ENCODE measurements around the gene URB1.
"Not testable (repeated sequence)": the region's sequence is repeated elsewhere in the genome, so short reads cannot be mapped to it uniquely, and the experiment has no call there.

URB1 gene

DNA sequence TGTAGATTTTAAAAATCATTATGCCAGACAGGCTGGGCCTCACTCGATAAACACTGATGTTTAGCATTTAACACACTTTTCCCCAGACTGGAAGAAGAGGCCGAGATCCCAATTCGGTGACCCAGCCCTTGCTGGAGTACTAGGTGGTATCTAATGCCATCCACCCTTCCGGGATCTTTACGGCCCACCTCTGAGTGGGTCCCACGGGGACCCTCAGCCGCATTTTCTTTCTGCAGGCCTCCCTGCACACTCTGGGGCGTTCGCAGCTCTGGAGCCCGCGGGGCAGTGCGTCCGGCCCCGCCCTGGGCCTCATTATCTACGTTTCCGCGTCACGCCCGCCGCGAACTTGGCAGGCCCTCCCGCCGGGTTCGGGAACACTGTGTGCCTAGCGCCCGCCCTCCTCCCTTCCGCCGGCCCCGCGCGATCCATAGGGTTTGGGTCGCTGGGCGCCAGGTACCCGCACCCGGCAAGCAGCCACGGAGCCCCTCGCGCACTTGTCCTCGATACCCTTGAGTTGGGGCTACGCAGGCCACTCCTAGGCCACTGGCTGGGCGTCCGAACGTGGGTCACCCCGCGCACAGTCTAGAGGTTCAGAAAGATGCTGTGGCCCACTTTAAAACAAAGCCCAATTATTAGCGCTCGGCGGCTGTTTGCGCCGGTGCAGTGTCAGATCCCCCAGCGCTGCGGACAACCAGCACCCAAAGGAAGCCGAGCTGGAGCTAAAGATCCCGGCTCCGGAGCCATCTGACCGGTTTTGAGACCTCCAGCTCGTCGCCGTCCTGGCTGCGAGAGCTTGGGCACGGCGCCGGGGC is 18.7 kb upstream of the URB1 start:
- peak; percentile 45 to 55 for DNase-seq (ENCODE audit: extremely low read depth in 1 of 2, low read depth in 1 of 2)

DNA sequence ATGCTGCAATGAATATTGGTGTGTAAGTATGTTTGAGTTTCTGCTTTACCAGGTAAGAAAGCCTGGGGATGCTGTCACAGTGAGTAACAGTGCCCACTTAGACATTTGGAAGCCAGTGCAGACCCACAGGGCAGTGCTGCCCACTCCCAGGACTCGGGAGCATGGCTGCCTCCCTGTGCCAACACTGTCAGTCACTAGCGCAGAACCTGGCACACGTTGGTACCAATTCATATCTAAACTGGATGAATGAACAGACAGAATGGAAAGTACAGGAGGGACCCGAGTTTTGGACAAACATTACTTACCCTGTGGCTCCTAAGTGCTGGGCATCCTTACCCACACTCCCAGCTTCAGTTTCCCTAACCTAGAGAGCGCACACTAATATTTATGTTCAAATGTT is 18.1 kb upstream of the URB1 start:
- DNase-seq (ENCODE audit: extremely low read depth in 1 of 2, low read depth in 1 of 2): no peak

DNA sequence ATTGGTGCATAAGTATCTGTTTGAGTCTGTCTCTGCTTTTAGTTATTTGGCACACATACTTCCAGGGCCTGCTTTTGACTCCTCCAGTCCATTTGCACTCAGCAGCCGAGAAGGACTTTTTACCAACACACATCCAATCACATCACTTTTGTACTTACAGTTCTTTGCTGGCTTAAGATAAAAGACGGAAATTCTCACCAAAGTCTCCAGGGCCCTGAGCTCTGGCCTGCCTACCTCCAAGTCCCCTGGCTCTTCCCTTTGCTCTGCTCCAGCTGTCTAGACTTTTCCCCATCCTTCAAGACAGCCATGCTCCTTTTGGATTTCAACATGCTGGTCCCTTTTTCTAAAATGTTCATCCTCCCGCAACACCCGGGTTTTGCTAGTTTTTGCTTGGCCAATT is 17.5 kb upstream of the URB1 start:
- DNase-seq (ENCODE audit: extremely low read depth in 1 of 2, low read depth in 1 of 2): no peak

DNA sequence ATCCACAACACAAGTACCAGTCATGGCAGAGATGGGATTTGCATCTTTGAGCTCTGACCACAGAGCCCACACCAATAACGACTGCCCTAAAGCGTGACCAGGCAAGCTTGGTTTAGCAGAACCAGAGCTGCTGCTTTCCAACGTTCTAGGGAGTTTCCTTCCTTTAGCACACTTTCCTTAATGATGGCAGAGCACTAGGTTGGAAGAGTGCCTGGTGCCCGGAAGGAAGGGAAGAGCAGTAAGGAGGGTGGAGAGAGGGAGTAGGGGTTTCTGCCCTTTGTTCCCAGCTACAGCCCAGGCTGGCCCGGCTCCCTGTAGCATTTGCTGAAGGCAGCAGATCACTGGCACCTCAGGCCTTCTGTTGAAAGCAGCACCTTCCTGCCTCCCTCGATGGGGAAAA is 13.6 kb upstream of the URB1 start:
- DNase-seq (ENCODE audit: extremely low read depth in 1 of 2, low read depth in 1 of 2): no peak

DNA sequence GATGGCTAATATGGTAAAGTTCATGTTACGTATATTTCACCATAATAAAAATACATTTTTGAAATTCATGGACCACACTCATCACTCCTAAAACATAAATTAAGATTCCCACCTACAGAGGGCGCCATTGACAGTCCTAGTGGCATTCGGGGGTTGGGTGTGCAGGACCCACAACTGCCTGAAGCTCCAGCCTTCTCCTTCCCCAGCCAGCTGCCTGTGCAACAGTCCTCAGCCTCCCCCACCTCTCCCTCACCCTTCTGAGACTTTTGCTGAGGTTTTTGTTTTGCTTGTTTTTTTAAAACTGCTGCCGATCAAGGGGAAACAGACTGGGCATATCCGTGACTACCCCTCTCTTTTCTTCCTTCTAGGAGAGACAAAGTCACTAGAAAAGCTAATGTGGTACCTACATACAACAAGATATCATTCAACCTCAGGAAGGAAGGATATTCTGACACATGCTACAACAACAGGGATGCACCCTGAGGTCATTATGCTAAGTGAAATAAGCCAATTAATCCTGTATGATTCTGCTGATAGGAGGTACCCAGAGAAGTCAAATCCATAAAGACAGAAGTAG is 10.5 kb upstream of the URB1 start:
- DNase-seq (ENCODE audit: extremely low read depth in 1 of 2, low read depth in 1 of 2): peak in 1 of 2 donors; percentile 41

DNA sequence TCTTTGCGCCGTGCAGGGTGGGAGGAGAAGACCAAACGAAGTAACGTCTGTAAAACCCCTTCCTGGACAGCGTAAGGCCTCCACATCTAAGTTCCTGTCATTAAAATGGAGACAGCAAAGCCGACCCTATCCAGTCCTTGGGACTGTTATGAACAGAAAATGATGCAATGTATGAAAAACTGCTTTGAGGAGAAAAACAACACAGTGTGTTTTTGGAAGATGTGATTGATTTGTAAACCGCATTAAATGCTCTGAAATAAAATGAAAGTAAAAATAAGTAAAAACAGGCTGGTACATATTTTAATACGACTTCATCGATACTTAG is 827 bp upstream of the URB1 start:
- DNase-seq (ENCODE audit: extremely low read depth in 1 of 2, low read depth in 1 of 2): no peak

DNA sequence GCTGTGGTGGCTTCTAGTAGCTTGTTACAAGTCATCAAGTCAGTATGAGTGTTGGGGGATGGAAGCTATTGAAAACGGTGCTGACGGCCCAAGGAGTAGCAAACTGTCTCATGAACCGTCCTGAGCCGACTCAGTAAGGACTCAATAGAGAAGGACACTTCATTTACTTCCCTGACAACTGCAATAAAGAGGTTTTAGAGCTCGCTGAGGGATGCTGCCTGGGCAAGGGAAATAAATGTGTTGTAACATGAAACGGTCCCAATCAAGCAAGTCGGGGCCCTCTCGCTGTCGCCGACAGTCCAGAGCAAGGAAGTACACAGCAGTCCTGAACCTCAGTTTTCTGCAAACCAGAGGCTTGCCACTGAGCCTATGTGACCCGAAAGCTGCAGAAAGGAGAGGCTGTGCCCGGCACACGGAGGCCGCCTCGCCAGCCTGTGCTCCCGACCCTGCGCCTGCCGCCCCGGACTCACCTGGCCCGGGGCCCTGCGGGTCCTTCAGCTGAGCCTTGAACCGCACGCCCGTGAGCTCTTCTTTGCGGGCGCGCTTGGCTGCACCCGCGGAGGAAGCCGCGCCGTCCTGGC is 423 bp downstream of the URB1 start:
- no peak for DNase-seq (ENCODE audit: extremely low read depth in 1 of 2, low read depth in 1 of 2)

DNA sequence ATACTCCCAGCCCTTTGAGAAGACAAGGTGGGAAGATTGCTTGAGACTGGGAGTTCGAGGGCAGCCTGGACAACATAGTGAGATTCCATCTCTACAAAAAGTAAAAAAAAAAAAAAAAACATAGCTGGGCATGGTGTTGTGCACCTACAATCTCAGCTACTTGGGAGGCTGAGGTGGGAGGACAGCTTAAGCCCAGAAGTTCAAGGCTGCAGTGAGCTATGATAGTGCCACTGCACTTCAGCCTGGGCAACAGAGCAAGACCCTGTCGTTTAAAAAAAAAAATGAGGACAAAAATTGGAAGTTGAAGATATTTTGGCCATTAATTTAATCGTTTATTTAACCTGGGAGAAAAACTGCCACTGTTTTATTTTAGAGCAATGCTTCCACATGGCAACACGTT is 1.1 kb downstream of the URB1 start:
- no peak for DNase-seq (ENCODE audit: extremely low read depth in 1 of 2, low read depth in 1 of 2)

DNA sequence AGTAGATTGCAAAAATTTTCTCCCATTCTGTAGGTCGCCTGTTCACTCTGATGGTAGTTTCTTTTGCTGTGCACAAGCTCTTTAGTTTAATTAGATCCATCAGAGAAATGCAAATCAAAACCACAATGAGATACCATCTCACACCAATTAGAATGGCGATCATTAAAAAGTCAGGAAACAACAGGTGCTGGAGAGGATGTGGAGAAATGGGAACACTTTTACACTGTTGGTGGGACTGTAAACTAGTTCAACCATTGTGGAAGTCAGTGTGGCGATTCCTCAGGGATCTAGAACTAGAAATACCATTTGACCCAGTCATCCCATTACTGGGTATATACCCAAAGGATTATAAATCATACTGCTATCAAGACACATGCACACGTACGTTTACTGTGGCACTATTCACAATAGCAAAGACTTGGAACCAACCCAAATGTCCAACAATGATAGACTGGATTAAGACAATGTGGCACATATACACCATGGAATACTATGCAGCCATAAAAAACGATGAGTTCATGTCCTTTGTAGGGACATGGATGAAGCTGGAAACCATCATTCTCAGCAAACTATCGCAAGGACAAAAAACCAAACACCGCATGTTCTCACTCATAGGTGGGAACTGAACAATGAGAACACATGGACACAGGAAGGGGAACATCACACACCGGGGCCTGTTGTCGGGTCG is 2.1 kb downstream of the URB1 start:
- not testable (repeated sequence) for DNase-seq (ENCODE audit: extremely low read depth in 1 of 2, low read depth in 1 of 2)

DNA sequence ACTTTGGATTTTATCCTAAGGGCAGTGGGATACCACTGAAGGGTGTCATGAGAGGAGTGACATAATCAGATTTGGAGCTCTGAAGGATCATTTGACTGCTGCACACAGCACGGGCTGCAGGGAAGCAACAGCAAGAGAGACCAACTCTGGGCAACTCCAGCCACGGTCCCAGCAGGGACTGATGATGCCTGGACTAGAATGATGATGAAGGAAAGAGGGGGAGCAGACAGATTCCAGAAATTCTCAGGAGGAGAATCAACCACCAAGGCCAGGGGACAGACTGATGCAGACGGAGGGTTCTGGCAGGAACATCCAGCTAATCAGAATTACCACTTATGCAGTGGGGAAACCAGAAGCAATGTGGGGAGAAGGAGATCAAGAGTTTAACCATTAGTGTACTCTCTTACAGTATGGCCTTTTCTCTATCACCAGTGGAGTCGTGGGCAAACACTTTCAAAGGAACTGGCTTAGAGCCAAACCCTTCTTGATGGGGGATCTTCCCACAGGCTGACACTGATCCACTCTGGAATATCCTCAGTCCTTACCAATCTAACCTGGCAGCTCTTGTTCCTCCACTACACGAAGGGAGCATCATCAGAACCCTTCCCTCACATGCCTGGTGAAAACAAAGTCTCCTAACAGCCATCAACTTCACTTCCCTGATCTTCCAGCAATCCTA is 3.3 kb downstream of the URB1 start:
- no peak for DNase-seq (ENCODE audit: extremely low read depth in 1 of 2, low read depth in 1 of 2)

DNA sequence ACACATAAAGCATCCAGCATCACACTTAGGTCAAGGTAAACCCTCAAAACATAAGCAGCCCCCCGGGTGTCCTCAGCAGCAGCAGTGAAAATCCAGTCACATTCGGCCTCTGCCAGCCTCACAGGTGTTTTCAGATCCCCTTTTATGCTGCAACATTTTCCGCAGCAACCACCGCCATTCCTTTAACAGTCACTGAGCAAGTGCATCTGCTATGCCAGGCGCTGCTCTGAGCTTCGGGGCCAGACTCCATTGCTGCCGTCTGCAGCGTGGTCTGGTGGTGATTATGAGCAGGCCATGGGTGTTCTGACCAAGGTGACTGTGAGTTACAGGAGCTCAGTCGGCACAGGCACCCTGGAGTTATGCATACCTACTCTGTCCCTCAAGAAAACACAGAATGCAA is 4.5 kb downstream of the URB1 start:
- no peak for DNase-seq (ENCODE audit: extremely low read depth in 1 of 2, low read depth in 1 of 2)

DNA sequence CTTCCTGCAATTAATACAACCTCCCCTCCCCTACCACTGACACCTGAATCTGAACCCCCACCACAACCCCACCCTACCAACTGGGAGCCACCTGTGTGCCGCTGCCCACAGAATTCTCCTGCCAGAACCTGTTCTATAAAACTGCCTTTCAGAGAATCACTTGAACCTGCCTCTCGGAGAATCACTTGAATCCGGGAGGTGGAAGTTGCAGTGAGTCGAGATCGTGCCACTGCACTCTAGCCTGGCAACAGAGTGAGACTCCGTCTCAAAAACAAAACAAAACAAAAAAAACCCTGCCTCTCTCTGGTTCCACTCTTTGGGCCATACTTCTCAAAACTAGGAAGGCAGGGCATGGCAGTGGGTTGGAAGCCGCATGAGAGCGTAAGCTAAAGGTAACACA is 5.7 kb downstream of the URB1 start:
- DNase-seq (ENCODE audit: extremely low read depth in 1 of 2, low read depth in 1 of 2): no peak

DNA sequence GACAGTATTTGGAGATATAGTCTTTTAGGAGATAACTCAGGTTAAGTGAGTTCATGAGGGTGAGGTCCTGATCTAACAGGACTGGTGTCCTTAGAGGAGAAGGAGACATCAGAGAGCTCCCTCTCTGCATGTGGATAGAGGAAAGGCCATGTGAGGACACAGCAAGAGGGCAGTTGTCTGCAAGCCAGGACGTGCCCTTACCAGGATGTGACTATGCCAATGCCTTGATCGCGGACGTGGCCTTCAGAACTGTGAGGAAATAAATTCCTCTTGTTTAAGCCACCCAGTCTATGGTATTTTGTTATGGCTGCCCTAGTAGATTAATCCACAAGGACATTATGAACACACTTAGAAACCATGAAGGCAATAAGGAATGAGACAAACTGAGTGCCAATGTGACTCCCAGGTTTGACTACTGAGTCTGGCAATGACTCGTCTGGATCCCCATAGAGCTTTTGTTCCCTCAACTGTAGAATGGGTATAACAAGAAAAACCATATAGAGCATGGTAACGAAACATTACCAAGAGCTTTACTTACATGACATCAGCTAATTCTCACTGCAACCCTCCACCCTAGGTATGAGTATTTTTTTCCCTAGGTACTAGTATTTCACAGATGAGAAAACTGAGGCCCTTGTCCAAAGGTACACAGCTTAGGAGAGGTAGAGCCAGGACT is 6.5 kb downstream of the URB1 start:
- no peak for DNase-seq (ENCODE audit: extremely low read depth in 1 of 2, low read depth in 1 of 2)

DNA sequence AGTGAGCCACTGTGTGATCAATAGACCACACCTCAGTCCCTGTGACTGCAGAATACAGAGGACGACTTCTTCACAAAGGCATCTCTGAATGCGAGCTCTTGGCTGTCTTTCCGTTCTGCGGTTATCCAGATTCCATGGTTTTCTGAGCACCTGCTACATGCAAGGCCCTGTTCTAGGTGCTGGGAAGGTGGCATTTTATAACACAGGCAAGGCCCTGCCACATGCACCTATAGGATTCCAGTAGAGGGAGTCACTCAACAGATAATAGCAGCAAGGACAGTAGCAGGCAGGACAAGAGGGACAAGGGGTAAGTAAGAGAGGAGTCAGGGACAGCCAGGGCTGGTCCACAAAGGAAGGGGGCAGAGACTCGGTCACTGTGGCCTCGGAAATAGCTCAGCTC is 9.0 kb downstream of the URB1 start:
- DNase-seq (ENCODE audit: extremely low read depth in 1 of 2, low read depth in 1 of 2): no peak

DNA sequence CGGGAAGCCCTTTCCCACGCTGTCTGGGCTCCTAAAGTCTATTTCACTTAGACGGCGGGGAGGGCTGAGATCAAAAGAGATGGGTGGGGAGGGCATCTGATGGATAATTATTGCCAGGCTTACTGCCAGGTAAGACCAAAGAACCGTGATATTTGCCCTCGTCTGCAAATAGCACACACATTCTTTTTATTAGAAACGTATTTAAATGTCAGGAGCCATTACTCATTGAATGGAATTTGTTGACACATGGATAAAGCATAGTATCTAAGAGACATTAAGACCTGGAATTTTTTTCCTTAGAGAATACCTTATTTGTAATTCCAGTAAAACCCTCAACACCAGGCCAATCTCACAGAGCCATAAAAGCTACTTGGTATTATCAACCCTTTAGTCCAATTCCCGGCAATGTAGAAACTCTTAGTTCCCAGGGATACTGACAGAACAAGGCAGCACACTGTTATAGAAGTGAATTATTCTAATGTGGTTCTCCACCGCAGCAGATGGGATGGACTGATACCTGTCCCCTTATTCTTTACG is 10.6 kb downstream of the URB1 start:
- no peak for DNase-seq (ENCODE audit: extremely low read depth in 1 of 2, low read depth in 1 of 2)

DNA sequence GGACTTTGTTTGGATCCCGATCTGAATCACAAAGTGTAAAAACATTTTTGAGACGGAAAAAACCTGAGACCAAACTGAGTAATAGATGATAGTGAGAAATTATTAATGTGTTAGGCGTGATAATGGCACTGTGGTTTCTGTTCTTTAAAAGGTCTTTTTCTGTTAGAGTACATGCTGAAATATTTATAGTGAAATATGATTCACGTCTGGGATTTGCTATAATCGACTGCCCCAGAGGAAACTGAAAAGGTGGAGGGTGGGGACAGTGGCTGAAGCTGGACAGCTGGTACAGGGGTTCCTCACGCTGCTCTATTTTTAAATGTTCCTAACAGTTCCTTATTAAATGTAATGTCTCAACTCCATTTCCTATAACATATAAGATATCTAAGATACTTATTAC is 11.2 kb downstream of the URB1 start:
- no peak for DNase-seq (ENCODE audit: extremely low read depth in 1 of 2, low read depth in 1 of 2)

DNA sequence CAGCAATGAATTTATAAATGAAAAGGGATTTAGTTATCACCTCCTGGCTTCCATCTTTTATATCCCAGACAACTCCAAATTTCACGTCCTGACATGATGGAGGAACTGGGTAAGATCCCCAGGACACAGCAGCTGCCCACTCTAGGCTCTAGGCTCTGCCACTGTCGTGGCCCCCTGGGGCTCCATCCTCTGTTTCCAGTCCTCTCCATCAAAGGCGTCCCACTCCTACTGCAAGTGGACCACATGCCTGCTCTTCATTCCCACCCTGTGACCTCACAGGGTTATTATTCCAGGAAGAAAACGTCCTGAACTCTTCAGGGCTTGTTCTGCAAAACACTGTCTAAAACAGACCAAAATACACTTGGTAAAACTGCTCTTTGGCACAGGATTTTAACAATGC is 11.9 kb downstream of the URB1 start:
- no peak for DNase-seq (ENCODE audit: extremely low read depth in 1 of 2, low read depth in 1 of 2)

DNA sequence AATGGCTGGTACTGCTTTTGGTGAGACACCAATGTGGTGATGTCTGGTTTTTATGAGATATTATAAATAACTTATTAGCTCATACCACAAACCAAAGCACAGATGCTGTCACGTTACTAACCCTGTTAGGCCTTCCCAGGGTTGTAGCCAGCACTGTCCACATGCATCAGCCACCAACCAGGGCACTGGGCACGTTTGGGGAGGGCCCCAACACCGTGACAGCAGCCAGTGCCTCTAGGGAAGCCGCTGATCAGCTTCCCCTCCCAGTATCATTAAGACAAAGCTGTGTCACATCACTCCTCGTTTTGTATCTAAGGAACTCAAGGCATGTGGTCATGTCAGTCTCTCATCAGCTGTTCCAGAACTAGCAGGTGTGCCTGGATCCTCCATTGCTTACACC is 13.9 kb downstream of the URB1 start:
- no peak for DNase-seq (ENCODE audit: extremely low read depth in 1 of 2, low read depth in 1 of 2)

DNA sequence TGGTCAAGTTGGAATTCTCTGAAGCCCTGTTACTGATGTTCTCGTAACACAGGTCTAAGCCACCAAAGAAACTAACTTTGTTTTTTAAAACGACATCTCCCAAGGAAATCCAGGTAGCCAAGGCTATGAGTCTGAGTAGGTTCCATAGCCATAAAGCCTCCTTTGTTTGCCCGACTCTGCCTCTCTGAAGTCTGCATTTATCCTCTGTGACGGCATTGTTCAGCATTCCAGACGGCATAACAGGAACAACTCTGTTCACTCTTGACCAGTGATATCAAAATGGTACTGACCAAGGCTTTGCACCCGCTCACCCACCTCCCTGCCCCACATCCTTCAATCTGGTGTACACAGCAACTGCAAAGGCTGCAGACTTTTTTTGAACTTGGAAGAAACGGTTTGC is 14.8 kb downstream of the URB1 start:
- no peak for DNase-seq (ENCODE audit: extremely low read depth in 1 of 2, low read depth in 1 of 2)

DNA sequence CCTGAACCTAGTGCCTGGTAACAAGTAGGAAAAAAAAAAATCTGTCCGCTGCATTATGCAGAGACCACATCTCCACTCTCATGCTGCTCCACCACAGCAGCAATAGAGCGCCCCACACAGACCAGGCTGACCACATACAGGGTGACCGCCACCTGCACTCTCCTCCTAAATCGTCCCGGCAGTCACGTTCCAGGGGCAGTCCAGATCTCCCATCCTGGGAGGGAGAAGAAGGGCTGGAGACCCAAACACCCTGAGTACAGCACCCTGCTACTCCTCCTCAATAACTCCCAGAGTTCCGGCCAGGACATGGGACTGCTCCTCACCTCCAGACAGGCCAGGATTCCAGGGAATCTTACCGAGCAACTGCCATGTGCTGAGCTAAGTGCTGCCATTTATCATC is 15.3 kb downstream of the URB1 start:
- DNase-seq (ENCODE audit: extremely low read depth in 1 of 2, low read depth in 1 of 2): no peak

DNA sequence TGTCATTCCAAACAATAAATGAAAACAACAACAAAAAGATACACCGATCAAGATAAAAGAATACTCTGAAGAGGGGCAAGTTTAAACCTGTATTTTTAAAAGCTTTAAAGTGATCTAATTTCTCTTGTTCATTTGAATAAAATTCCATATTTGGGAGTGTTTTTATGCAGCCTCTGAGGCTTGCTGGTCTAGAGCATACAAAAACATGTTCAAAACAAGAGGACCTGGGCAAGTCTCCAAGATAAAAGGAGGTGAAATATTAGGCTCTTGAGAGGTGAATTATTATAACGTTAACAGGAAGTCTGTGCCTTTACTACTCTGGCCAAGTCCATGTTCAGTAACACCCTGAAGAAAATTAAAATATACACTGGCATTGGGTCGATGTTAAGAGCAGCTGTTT is 20.1 kb downstream of the URB1 start:
- DNase-seq (ENCODE audit: extremely low read depth in 1 of 2, low read depth in 1 of 2): no peak
